ENCODE measurements around the gene INTS6.

Gene INTS6

GRCh38 chr13:51341232-51341631 is 111.6 kb downstream of the INTS6 start:
- DNase-seq = no peak

DNA sequence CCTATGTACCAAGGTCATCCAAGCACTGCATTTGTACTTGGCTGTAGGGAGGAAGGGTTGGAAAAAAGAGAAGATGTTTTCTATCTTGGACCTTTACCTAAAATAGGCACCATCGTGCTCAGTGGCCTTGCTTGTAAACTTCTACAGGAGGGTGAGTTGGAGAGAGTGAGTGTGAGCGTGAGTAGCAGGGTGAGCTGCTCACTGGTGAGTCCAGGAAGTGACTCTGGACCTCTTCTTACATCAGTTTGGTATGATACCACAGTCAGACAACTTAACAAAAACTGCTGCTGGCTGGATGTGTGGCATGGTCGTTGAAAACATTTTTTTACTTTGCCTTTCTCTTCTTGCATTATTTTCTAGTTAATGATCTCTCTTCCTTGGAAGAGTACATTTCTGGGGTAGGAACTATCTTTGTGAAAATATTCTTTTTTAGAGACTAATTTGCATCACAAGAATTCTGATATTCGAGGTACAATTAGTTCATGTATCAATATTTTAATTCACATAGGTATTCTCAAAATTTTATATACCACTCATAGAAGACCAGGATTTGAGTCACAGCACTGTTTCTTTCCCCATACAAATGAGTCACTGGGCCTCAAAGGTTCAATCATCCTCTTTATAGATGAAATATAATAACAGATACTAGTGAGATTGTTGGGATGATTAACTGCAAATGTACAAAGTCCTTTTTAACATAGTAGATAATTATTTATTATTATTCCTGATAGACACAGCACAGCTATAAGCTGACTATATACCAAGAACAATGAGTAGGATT is 112.7 kb downstream of the INTS6 start:
- DNase-seq = no peak

- DNase-seq = no peak
These were observed 113.5 kb downstream of the INTS6 start, which contains the start of gene SERPINE3 for GRCh38 chr13:51339354-51339753. TSS of gene SERPINE3 (plus strand) at chr13:51339691. CDS start at chr13:51341092, 1,401 bp downstream.

DNA sequence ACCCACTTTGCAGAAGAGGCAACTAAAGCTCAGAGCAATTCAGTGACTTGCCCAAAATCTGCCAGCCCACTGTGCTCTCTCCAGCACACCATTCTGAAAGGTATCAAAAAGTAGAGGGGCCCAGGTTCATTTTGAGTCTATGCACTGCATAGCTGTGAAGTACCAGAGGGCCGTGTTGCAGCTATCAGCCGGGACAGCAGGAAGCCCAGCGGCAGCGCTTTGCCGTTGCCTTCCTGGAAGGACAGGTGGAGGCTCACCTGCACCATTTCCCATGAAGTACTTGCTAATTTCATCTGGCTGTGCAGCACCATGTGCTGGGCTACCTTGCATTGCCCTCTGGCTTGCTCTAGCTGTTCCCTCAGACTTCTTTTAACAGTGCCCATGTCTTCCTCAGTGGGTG is 116.1 kb downstream of the INTS6 start:
- no peak for DNase-seq

GRCh38 chr13:51333826-51334225 is 119.0 kb downstream of the INTS6 start:
- DNase-seq = no peak

GRCh38 chr13:51333421-51333820 is 119.4 kb downstream of the INTS6 start:
- no peak for DNase-seq

DNA sequence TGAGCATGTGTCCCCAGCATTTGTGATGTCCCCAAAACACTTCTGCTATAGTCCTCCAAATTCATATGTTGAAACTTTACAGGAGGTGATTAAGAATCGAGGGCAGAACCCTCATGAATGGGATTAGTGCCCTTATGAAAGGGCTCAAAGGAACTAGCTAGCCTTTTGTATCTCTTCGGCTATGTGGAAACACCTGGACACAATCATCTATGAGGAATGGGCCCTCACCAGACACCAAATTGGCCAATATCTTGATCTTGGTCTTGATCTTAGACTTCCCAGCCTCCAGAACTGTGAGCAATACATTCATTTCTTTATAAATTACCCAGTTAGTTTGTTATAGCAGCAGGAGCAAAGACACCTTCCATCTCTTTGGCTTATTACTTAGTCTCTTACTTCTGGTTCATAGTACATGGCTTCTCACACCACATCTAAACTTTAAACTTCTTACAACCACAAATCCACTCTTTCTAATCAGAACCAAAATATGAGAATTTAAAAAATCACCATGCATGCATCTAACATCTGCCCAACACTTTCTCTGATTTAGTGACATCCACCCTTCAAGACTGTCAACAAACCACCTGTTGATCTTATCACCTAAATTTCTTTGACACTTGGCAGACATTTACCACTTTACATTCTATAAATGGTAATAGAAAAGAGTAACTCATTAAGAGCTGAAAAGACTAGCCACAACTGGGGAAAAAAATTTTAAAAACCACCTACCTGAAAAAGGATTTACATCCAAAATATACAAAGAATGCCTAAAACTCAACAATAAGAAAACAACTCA is 120.1 kb downstream of the INTS6 start:
- DNase-seq = no peak

- no peak for DNase-seq
These were observed 121.4 kb downstream of the INTS6 start for GRCh38 chr13:51331354-51331861.

DNA sequence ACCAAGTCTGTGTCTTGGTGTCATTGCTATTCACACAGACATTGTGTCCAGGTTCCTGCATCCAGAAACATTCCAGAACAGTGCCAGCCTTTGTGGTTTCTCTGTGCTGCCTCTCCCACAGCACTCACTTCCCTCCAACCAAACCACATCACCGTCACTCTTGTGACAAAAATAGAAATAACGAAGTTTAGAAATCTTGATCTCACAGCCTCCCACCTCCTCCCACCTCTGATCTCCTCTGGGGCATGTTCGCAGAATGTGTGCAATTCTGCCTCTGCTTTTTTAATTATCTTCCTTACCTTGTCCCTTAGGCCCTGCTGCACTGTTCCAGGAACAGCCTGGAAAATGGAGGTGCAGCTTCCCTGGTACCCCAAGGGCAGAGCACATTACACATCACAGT is 122.0 kb downstream of the INTS6 start:
- no peak for DNase-seq

GRCh38 chr13:51329606-51330005 is 123.2 kb downstream of the INTS6 start:
- no peak for DNase-seq

GRCh38 chr13:51328488-51328887 is 124.3 kb downstream of the INTS6 start:
- DNase-seq = no peak

- DNase-seq = no peak
These were observed 124.9 kb downstream of the INTS6 start for GRCh38 chr13:51327961-51328360.

DNA sequence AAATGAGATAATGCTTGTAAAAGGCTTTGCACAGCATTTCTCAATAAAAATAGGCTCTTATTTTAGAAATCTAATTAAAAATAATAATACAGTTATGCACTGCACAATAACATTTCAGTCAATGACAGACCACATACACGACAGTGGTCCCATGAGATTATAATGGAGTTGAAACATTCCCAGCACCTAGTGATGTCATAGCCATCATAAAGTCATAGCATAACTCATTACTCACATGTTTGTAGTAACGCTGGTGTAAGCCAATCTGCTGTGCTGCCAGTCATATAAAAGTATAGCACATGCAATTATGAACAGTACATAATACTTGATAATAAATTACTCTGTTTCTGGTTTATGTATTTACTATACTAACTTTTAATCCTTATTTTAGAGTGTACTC is 126.1 kb downstream of the INTS6 start:
- DNase-seq = no peak

GRCh38 chr13:51325837-51326236 is 127.0 kb downstream of the INTS6 start:
- no peak for DNase-seq

GRCh38 chr13:51324714-51325420 is 128.0 kb downstream of the INTS6 start:
- no peak for DNase-seq

GRCh38 chr13:51323824-51324511 is 128.9 kb downstream of the INTS6 start:
- no peak for DNase-seq

- DNase-seq = no peak
These were observed 130.0 kb downstream of the INTS6 start for GRCh38 chr13:51322826-51323225.

- DNase-seq = no peak
These were observed 131.0 kb downstream of the INTS6 start for GRCh38 chr13:51321836-51322235.

- no peak for DNase-seq
These were observed 134.0 kb downstream of the INTS6 start for GRCh38 chr13:51318876-51319275.

DNA sequence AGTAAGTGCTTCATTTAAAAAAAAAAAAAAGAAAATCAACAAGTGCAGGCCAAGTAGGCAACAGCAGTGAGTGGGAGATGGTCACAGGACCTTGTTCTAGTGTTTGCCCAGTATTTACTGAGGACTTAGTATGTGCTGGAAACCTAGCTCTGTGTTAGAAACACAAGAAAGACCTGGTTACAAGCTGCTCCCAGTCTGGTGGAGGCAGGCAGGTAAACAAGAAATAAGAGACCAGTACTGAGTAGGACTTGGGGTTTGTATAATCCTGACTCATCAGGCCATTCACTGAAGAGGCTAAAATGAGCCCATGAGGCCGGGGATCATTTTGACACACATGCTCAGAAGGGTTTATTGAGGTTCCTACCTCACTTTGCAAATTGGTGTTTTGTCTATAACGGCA is 134.8 kb downstream of the INTS6 start:
- DNase-seq = no peak

DNA sequence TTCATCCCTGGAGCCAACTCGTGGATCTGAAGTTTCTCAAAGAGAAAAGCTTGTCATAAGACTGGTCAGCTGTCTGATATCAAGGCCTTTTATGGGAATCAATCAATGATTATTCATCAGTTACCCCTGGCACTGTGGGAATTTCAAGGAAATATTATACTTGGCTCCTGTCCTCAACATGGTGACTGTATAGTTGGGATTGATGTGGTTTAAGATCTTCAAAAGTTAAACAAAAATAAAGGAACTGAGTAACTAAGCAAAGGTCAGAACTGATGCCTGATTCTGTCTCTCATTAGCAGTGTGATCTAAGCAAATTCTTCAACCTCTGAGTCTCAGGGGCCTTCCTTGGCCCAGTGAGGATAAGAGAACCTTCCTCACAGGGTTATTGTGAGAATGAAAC is 135.6 kb downstream of the INTS6 start:
- no peak for DNase-seq

DNA sequence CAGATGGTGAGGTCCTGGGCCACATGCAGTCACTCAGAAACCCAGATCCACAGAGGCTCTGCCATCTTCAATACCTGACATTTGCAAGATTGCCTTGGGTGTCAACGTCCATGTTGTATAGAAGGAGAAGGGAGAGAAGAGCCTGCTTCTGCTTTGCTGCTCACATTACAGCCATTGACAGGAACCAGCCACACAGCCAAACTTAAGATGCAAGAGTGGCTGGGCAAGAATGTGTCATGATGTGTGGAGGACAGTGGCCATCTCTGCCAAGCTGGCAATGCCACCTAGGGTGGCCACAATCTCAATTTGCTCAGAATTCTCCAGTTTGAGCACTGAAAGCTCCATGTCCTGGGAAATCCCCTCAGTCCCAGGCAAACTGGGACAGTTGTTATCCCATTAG is 139.2 kb downstream of the INTS6 start:
- no peak for DNase-seq
